ENCODE data around the gene ETFA.

Gene ETFA

DNA sequence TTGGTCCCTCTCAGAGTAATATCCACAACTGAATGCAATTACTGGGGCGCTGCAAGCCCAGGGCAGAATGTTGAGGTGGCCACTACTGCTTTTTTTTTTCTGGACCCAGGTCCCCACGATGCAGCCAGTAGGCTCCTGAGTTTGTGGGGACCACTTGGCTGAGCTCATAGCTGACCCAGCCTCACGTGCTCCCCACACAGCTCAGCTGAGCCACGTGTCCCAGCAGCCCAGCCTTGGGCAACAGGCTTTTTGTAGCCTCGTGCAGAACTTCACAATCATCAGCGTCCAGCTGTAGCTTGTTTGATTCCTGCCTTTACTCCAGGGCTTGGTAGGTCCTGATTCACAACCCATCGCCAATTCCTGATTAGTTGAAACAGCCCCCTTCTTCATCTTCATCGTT, 117.3 kb downstream of the ETFA start:
- H3K4me3 ChIP-seq (ENCODE audit: low read length) = no peak overlapping the region
- TF ChIP-seq, protein P1, sequence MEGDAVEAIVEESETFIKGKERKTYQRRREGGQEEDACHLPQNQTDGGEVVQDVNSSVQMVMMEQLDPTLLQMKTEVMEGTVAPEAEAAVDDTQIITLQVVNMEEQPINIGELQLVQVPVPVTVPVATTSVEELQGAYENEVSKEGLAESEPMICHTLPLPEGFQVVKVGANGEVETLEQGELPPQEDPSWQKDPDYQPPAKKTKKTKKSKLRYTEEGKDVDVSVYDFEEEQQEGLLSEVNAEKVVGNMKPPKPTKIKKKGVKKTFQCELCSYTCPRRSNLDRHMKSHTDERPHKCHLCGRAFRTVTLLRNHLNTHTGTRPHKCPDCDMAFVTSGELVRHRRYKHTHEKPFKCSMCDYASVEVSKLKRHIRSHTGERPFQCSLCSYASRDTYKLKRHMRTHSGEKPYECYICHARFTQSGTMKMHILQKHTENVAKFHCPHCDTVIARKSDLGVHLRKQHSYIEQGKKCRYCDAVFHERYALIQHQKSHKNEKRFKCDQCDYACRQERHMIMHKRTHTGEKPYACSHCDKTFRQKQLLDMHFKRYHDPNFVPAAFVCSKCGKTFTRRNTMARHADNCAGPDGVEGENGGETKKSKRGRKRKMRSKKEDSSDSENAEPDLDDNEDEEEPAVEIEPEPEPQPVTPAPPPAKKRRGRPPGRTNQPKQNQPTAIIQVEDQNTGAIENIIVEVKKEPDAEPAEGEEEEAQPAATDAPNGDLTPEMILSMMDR (conservative IDR thresholded peaks at IDR 0.05; ENCODE audit: low read length) = no peak
- no peak for DNase-seq (ENCODE audit: low read depth)

DNA sequence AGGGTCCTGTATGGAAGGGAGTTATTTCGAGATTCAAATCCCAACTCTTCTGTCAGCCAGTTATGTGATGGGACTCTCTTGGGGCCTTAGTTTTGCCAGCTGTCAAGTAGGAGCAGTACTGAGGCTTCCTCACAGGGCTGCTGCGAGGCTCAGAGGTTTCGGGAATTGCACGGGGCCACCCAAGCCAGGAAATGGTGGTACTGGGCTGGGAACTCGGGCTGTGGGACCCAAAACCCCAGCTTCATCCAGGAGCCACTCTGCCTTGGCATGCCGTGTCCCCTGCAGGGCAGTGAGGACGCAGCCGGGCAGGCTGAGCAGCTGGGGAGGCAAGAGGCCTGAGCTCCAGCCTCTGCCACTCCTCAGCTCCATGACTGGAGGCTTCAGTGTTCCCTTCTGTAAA, 118.6 kb downstream of the ETFA start:
- no peak for DNase-seq (ENCODE audit: low read depth)
- no peak overlapping the region for H3K4me3 ChIP-seq (ENCODE audit: low read length)
- TF ChIP-seq, protein P1 (conservative IDR thresholded peaks at IDR 0.05; ENCODE audit: low read length) = no peak

DNA sequence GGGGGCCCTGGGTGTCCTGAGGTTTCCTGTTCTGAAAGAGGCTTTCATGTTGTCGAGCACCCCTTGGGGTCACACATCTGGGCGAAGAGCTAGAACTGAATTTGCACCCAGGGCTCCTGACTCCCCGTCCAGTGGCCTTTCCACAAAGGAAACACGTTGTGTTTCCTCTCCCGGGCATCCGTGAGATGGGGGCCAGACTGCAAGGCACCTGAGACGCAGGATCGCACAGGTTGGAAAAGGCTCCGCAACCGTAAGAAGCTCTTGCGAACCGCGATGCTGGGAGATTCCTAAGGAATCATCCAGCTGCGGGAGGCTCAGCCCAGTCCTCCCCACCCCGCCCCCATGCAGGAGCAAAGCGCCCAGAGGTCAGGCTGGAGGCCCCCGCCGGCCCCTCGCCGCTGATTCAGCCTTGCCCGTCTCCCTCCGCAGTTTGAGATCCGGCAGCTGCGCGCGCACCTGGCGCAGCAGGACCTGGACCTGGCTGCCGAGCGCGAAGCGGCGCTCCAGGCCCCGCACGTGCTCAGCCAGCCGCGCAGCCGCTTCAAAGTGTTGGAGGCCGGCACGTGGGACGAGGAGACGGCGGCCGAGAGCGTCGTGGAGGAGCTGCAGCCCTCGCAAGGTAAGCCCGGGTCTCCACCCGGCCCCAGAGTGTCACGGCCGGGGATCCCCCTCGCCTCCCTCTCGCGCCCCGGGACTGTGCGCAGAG, 119.6 kb downstream of the ETFA start:
- DNase-seq (ENCODE audit: low read depth) = no peak
- H3K4me3 ChIP-seq (ENCODE audit: low read length) = no peak overlapping the region
- TF ChIP-seq, protein P1 (conservative IDR thresholded peaks at IDR 0.05; ENCODE audit: low read length) = no peak

DNA sequence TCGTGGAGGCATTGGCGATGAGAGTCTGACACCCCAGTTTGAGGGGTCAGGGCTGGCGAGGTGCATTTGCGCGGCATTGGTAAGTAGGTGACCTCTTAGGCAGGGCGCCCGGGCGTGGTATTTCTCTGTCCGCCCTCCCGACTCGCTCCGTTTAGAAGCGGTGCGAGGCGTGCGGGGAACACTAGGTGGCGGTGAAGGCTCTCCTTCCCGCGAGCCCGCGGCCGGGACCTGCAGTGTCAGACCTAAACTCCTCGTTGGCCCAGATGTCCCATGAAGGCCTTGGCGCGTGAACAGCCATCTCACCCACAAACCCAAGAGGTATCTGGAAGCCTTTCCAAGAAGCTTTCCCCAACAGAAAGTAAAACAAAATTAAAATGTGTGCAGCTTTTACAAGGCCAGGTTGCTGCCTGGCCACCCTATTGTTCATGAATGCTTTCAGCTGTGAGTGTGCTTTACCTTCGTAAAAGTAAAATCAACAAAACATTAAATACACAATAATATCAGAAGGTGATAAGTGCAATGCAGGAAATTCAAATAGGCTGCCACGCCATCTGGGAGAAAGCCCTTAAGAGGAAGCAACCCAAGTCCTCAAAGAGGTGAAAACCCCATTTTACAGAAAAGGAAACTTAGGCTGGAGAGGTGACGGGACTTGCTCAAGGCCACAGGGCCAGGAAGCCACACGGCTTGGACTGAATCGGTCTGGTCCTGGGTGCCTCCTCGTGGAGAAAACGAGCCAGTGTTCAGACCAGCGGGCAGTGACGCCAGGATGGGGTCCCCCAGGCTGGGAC, 120.3 kb downstream of the ETFA start:
- DNase-seq (ENCODE audit: low read depth) = peak; percentile 77
- peak overlapping the region; percentile 38 for H3K4me3 ChIP-seq (ENCODE audit: low read length)
- TF ChIP-seq, protein P1 (conservative IDR thresholded peaks at IDR 0.05; ENCODE audit: low read length) = peak; percentile 75

DNA sequence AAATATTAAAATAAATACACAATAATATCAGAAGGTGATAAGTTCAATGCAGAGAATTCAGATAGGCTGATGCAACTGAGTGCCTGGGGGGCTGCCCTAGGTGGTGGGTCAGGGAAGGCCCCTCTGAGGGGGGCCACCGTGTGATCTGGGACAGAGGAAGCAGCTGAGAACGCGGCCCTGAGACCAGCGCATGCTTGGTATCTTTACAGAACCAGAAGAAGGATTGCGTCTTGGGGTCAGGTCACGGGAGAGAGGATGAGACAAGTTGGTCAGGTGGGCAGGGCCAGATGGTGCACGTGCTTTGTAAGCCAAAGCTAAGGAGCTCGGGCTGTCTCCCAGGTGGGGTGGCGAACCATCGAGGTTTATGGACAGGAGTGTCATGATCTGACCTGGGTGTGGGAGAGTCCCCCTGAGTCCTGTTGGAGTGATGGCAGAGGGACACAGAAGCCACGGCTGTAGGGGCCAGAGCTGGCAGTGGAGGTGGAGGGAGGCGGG, 121.2 kb downstream of the ETFA start:
- TF ChIP-seq, protein P1 (conservative IDR thresholded peaks at IDR 0.05; ENCODE audit: low read length) = no peak
- no peak for DNase-seq (ENCODE audit: low read depth)
- no peak overlapping the region for H3K4me3 ChIP-seq (ENCODE audit: low read length)

DNA sequence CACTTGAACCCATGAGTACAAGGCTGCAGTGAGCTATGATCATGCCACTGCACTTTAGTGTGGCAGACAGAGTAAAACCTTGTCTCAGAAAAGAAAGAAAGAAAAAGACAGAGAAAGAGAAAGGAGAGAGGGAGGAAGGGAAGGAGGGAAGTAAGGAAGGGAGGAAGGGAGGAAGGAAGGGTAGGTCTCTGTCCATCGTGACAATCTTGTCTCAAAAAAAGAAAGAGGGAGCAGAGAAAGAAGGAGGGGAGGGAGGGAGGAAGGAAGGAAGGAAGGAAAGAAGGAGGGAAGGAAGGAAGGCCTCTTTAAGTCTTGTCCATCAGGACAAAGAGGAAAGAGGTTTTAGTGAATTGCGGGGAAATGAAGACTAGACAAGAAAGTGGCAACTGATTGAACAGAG, 122.2 kb downstream of the ETFA start:
- TF ChIP-seq, protein P1 (conservative IDR thresholded peaks at IDR 0.05; ENCODE audit: low read length) = no peak
- no peak for DNase-seq (ENCODE audit: low read depth)
- H3K4me3 ChIP-seq (ENCODE audit: low read length) = no peak overlapping the region

DNA sequence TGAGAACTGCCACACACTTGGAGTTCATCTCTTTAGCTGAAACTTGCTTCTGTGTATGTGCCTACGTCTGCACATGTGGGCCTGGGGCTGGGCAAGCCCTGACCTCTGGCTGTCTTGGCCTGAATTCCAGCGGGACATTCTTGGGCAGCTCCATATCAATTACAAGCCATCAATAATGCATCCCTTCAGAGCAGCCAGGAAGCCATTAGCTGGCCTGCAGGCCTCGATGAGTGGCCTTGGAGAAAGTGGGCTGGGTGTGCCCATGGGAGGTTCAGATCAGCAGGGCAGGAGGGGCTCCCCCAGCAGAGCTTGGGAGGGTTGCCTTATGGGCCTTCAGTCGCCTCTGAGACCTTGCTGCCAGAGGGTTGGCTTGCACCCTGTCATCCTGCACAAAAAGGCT, 124.1 kb downstream of the ETFA start:
- no peak for DNase-seq (ENCODE audit: low read depth)

More for the DNA sequence above, 124.1 kb downstream of the ETFA start:
- H3K4me3 ChIP-seq (ENCODE audit: low read length) = no peak overlapping the region
- TF ChIP-seq, protein P1 (conservative IDR thresholded peaks at IDR 0.05; ENCODE audit: low read length) = no peak
